ENCODE data around the gene ABHD12.

Gene ABHD12

GRCh38 chr20:25287631-25288290 lies 102.9 kb downstream of the ABHD12 start:
- DNase-seq: no peak

DNA sequence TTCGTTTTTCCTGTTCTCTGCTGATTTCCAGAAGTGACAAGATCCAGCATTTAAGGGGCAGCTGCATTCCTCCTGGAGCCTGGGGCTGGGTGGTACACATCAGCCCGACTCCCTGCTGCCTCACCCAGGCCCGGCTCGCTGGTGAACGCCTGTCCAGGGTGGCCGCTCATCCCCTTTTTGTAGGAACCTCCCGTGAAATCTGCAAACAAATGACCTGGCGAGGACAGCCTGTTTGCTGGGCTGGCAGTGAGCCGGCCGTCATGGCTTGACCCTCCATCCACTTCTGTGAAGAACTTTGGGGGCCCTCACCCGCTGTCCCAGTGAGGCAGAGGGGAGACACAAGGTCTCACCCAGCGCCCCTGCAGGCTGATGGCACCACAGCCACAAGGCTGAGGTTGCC lies 103.7 kb downstream of the ABHD12 start:
- DNase-seq: no peak

- DNase-seq: no peak
These were observed 104.5 kb downstream of the ABHD12 start for GRCh38 chr20:25285856-25286798.

DNA sequence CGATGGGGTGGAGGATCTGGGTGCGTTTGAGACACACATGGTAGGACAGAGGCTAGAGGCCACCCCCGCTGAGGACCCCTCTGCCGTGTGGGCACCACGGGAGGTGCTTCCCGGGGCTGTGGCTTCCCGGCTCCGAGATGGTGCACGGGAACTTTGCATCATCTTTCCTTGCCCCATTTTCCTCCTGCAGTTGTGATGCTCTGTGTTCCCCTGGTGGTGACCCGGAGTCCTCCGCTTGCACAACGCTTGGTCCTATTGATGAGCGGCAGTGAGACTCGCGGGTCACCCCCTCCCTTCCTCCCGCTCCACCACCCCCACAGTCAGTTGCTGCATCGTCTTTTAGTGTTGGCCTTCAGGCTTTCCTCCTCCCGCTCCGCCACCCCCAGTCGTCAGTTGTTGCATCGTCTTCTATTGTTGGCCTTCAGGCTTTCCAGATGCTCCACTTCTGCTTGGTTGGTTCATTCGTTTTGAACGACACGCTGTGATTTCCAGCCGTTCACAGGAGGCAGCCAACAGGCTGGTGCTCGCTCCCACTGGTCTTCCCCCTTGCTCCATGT lies 105.5 kb downstream of the ABHD12 start:
- no peak for DNase-seq

DNA sequence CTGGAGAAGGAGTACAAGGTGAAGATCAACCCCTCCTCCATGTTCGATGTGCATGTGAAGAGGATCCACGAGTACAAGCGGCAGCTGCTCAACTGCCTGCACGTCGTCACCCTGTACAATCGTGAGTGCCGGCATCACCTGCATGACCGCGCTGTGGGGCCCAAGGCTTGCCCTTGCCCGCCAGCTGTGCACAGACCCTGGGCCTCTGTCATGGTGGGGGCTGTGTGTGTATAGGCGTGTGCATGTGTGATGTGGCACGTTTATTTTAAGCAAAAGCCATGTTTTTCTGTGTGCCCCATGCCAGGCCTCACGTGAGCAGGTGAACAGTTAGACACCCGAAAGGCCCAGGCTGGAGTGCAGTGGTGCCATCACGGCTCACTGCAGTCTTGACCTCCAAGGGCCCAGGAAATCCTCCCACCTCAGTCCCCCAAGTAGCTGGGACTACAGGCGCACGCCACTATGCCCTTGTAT lies 106.5 kb downstream of the ABHD12 start:
- no peak for DNase-seq

DNA sequence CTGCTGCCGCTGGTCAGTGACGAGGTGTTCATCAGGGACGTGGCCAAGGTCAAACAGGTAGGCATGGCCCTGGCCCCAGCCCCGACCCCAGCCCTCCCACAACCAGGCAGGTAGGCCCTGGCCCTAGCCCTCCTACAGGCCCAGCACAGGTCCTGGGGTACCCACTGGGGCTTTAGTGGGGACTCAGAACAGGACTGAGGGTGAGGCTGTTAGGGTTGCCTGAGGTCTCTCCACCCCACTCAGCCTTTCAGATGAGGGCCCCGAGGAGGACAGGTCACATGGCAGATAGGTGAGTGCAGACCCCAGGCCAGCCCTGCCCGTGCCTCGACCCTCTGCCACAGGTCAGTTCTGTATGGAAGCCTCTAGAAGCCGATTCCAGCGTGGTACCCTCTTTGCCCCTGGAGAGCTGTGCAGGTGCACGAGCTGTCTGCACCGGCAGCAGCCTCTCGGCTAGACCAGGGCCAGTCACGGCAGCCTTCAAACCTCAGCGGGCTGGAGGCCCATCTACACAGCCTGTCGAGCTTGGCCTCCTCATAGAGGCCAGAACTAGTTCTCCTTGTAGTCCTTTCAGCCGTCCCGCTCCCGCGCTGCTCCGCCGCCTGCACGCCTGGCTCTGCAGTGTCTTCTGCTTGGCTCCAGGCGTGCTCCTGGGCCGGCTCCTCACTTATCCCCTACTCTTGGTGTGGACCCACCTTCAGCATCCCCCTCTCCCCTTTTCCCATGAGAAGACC lies 107.2 kb downstream of the ABHD12 start:
- DNase-seq: no peak

DNA sequence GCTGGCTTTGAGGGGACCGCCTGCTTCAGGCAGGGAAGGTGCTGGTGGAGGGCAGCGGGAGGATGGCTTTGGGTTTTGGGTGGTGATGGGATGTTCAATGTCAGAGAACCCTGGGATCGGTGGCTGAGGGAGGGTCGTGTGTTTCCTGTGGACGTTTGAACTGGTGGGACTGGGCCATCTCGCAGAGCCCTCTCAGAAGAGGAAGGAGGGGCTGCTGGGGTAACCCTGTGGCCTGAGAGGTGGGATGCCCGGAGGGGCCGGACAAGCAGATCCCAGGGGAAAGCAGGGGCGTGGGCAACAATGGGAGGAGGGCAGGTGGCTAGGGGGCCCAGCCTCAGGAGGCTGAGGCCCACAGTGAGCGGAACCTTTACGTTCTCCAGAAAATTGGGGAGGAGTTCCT lies 107.8 kb downstream of the ABHD12 start:
- DNase-seq: no peak

DNA sequence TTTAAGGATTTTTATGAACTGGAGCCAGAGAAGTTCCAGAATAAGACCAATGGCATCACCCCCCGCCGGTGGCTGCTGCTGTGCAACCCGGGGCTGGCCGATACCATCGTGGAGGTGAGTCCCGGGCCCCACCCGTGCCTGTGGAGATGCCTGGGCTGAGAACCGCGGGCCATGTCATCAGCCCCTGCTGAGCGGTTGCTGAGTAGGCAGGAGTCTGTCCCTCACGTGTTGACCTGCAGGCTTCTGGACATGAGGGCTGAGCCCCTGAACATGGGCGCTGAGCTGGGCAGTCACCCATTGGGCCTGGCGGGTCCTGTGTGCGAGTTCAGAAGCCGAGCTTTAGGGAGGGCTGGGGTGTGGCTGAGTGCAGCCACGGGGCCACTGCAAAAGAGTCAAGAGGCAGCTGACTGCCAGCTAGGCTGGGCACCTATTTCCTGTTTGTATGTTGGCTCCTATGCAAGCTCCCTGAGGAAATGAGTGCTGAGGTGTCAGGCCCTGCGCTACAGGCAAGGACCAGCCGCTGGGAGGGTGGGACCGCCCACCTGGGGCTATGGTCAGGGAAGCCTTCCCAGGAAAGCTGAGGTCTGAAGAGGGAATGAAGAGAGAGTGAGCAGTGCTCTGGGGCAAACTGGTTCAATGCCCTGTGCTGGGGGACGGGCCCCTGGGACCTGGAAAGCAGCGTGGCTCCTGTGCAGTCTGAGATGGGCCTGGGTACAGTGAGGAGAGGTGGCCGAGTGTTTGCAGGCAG lies 108.4 kb downstream of the ABHD12 start:
- DNase-seq: no peak

GRCh38 chr20:25281541-25281991 lies 109.1 kb downstream of the ABHD12 start:
- no peak for DNase-seq

DNA sequence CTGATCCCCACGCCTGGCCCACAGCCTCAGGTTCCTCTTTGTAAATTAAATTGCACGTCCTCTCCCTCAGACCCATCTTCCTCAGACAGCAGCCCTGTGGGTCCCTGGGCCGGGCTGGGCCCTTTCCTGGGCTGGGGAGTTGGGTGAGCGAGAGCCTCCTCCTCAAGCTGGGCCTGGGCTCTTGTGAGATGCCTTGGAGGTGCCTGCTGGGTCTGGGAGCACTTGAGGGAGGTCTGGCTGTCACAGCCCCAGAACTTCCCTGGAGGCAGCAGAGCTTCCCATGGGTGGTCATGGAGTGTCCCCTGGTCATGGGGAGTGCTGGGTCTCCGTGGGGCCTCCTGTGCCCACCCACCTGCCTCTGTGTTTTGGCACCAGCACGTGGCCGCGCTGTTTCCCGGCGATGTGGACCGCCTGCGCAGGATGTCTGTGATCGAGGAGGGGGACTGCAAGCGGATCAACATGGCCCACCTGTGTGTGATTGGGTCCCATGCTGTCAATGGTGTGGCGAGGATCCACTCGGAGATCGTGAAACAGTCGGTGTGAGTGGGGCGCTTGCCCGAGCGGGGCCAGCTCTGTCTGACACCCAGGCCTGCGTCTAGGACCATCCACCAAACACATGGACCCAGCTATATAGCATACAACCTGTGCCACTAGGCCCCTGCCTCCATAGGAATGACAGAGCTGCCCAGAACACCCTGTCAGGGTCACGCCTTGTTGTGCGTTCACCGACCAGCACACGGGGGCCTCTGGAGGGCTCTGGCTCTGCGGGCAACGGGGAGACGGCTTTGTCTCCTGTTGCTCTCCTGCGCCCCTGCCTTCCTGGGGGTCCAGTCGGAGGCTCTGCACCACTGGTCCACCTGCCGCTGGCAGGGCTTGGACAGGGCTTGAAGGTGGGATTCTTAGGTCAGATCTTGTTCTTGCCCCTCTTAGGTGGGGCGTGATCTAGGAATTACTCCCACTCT lies 109.8 kb downstream of the ABHD12 start:
- no peak for DNase-seq

DNA sequence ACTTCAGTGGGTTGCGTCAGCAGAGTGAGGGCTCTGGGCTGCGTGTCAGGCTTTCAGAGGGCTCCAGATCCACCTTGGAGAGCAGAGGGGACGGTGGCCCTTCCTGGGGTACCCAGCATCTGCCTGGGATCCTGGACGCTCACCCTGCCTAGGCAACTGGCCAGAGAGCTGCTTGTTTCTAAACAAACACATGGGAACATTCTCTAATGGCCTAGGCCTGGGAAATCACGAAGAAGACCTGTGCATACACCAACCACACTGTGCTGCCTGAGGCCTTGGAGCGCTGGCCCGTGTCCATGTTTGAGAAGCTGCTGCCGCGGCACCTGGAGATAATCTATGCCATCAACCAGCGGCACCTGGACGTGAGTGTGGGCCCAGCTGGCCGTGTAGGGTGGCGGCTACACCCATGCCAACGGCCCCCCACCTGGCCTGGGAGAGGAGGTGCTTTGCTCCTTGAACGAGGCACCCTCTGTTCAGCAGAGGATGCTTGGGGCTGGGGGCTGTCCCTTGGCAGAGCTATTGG lies 110.5 kb downstream of the ABHD12 start:
- DNase-seq: no peak

DNA sequence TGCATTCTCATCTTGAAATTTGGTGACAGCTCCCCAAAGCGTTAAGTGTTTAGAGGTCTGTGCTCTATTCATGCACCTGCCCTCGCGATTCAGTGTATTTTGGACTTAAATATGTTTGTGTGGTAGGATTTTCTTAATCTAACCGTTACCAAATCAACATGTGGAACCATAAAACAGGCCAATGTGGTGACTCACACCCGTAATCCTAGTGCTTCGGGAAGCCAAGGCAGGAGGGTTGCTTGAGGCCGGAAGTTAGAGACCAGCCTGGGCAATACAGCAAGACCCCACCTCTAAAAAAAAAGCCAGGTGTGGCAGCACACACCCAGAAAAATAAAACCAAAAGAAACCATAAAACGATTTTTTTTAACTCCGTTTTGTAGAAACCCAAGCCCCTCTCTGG lies 111.2 kb downstream of the ABHD12 start:
- DNase-seq: no peak

DNA sequence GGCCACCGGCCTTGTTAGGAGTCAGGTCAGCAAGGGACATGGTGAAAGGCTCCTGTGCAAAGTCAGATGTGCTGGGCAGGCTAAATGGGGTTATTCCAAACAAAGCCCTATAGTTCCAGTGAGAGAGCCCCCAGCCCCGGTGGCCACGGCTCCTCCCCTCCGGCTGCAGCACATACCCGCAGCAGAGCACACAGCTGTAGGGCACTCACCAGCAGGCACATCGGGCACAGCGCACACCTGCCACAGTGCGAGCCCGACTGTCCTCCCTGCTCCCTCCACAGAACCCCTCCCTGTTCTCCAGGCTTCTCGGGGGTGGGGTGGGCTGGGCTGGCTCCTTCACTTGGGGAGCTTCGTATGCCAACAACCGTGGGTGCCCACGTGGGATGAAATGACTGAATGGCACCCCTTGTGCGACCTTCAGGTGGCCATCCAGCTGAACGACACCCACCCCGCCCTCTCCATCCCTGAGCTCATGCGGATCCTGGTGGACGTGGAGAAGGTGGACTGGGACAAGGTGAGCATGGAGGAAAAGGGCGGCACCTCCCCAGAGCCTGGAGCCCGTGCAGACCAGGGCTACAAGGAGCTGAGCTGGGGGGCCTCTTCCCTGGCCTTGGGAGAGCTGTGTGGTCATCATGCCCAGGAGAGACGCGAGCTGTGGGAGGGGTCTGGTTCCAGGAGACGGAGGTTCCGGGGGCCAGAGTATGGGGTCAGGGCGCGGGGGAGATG lies 111.8 kb downstream of the ABHD12 start:
- no peak for DNase-seq

DNA sequence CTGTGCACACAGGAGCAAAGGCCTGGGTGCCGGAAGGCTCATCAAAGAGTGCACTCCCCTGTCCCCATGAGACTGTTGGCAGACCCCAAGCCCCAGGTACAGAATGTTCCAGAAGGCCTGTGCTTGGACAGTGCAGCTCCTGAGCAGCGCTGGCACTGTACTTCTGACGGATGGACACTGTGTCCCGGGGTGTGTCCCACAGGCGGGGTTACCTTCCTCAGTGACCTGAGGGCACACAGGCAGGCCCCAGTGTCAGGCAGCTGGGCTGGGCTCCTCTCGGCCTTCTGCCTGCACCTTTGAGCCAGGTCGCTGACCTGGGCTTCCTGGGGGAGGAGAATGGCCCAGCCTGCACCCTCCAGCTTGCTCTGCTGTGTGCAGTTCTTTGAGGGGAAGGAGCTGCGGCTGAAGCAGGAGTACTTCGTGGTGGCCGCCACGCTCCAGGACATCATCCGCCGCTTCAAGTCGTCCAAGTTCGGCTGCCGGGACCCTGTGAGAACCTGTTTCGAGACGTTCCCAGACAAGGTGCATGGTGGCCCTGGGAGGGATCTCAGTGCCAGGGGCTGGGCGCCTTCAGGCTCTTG lies 112.6 kb downstream of the ABHD12 start:
- no peak for DNase-seq

DNA sequence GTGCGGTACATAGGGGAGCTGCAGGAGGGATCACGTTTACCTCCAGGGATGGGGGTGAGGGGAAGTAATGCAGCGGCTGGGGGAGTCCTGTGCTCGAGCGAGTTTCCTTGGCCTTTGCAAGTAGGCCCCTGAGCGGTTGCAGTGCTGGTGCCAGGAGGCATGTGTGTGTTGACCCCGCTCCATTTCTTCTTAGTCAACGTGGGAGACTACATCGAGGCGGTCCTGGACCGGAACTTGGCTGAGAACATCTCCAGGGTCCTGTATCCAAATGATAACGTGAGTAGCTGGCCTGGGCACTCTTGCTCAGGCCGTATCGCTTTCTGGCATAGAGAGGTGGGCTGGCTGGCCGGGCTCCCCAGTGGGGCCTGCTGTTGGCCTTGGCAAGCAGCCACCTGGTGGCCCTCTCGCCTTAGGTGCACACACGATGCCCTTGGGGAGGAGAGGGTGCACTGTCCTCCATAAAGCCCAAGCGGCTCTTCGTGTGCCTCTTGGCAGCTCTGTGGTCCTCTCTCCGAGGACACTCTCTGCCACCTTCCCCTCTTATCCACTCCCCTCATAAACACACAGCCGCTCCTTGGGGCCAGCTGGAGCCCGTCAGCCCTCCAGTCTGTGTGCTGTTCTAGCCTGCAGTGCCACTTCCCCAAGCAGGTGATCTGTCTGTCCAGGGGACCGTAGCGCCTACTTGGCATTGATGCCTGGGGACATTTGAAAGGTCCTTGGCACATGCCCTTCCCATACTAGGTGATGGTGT lies 113.4 kb downstream of the ABHD12 start:
- no peak for DNase-seq

DNA sequence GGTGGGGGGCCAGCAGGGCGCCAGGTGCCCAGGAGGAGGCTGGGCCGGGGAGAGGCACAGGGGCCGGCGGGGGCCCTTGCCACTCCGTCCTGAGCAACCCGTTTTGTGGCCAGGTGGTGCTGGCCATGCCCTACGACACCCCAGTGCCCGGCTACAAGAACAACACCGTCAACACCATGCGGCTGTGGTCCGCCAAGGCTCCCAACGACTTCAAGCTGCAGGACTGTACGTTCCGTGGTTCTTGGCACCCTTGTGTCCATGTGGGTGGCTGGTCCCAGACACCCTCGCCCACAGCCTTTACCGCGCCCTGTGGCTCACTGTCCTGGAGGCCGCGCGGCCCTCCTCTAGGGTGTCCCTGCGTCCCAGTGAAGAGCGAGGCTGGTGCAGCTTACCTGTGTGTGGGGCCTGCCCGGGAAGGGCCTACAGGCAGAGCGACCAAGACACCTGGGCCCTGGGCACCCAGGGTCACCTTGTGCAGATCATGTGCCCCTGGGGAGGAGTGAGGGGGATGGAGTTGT lies 114.0 kb downstream of the ABHD12 start:
- no peak for DNase-seq

- no peak for DNase-seq
These were observed 114.7 kb downstream of the ABHD12 start for GRCh38 chr20:25275813-25276532.
